Stimulated activated CD8-positive, alpha-beta memory T cell treated with anti-CD3 and anti-CD28 coated beads, Interleukin-4, amount 100 ng/mL, for 24 hours (primary cell): ENCODE data around the gene CD63.
"Not testable (repeated sequence)": the region's sequence is repeated elsewhere in the genome, so short reads cannot be mapped to it uniquely, and the experiment has no call there.

Source experiments
- DNase-seq: peaks from one replicate; pipeline ENCODE4 v3.0.0-alpha.2; 2020; ENCODE audit warnings: low read depth

CD63 gene

DNA sequence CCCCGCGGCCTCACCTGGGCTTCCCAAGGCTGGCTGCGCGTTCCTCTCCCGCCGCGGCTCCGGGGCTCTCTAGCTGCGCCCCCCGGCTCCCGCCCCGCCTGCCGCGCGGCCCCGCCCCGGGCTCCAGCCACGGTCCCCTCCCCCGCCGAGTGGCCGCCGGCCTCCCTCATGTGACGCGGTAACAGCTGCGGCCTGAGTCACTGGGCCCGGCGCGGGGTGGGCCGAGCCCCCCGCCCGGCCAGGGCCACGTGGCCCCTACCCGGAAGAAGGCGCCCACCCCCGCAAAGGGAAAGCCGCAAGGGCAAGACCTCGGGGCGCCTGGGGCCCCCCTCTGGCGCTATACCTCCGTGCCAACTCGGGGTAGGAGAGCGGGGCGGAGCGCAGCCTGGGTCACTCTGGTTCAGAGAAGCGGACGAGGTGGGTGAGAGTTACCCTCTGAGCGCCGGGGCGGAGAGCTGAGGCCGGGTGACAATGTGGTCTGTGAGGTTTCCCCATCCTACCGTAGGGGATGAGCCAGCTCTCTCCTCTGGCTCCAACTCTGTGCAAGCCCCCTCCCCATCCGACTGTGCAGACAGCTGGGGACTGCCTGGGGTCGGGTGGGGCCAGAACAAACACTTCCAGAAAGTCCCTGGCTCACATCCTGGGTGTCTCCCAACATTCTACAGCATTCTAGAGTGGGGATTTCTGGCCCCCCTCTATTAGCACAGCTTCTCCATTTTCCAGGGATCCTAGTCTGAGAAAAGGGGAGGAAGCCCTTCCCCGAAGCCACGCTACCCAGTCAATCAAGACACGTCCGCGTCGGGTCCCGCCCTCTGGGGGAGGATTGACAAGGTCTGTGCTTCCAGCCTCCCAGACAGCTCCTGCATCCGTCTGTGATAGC, at the start of gene CD63:
Gene CD63 (minus strand): TSS at position 71 of the 880 bp plus-strand sequence. CDS start 668 bp downstream, outside the sequence.
- peak; percentile 74 for DNase-seq

GRCh38 chr12:55777856-55778255, 49.0 kb upstream of the CD63 start:
- DNase-seq, result no peak

- no peak for DNase-seq
Measured at GRCh38 chr12:55771736-55772135, 42.9 kb upstream of the CD63 start.

GRCh38 chr12:55767156-55767555, 38.3 kb upstream of the CD63 start:
- no peak for DNase-seq

DNA sequence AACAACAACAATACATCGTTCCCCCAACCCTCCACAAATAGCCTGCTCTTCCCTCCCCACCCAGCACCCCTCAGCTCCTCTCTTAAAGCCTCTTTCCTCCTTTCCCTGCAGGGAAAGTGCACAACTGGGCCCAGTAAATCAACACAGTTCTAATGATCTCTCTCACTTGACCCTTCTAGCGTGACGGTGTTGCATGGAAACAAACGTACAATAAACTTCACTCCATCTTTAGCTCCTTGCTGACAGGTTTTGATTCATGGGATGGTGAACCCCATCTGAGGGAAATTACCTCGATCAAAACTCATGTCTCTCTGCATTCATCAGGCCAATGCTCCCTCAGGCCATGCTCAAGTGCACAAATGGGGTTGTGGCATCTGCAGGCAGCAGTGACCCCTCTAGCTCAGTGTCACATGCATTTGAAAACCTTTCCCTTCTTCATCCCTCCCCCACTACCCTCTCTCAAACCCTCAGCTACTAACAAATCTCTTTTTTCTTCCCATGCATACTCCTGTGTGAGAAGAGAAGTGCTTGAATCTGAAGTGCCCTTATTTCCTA, 37.0 kb upstream of the CD63 start:
- no peak for DNase-seq

DNA sequence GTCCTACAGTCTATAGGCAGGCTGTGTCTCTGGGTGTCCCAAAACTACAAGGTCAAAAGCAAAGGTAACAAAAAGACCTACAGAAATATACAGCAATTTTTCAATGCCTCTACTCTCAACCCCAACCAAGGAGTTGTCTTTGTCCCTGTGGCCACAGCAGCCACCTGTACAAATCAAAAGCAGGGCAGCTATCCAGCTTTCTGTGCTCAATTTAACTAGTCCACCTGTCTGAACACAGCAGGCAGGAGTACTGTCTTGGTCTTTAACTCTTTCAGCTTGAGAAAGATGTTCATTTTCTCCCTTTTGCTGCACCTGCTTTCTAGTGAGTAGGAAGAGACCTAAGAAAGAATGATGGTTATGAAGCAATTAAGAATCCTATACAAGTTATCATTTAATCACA, 33.8 kb upstream of the CD63 start:
- no peak for DNase-seq

DNA sequence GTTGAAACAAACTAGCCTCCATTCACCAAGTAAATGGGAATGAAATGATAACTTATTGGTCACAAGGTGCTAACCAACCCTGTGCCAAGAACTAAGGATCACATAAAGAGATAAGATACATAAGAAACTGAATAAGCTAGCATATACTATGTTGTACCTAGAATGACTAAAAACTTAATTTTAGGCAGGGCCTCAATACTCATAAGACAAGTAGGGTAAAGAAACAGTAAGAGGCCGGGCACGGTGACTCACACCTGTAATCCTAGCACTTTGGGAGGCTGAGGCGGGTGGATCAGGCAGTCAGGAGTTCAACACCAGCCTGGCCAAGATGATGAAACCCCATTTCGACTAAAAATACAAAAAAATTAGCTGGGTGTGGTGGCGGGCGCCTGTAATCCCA, 31.9 kb upstream of the CD63 start:
- no peak for DNase-seq

GRCh38 chr12:55758575-55758974, 29.8 kb upstream of the CD63 start:
- not testable (repeated sequence) for DNase-seq

DNA sequence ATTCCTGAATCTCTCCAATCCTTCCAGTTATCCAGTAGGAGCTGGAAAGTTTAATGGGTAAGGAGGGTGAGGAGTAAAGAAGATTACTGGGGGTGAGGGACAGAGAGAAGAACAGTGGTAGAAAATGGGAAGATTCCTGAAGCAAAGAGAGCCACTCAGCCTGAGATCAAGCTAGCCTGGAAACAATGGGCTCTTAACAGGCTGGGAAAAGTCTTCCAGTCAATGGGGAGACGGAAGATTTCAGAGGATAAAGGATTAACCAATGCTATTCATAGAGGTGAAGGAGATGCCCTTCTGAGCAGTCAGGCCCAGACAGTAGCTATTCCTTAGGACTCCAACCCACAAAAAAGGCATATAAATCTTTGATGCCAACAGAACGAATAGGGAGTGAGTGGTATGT, 28.9 kb upstream of the CD63 start:
- DNase-seq, result no peak

- DNase-seq, result no peak
Measured at GRCh38 chr12:55755246-55755645, 26.4 kb upstream of the CD63 start.

- no peak for DNase-seq
Measured at GRCh38 chr12:55748230-55748993, 19.6 kb upstream of the CD63 start.

- no peak for DNase-seq
Measured at GRCh38 chr12:55746913-55747231, 18.1 kb upstream of the CD63 start.

DNA sequence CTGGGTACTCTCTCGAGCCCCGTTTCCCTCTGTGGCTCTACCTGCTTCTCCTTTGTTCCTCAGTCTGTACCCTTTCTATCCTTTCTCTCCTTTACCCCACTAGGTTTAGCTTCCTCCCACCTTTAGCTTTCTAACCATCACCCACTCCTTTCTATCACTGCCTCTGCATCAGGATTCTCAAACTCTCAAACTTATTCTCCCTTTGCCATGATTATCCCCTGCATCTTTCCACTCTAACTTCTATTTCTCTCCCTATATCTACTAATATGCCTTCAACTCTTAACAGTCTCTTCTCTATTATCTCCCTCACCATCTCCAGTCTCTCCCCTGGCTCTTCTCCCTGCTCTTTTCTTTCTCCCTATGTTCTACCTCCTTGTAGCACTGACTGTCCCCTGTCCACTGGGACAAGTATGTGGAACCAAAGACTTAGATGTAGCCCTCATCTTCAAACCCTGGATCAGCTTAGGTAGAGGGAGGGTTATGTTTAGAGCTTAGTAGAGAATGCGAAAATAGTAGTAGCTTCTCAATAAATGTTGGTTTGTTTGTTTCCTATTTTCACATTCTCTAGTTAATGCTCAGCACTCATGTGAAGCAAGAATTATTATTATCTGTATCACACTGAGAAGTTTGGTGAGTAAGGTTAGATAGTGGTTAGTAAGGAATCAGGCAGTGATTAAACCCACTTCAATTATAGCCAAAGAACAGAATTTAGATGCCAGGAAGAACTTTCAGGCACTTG, 17.5 kb upstream of the CD63 start:
- DNase-seq, result no peak

DNA sequence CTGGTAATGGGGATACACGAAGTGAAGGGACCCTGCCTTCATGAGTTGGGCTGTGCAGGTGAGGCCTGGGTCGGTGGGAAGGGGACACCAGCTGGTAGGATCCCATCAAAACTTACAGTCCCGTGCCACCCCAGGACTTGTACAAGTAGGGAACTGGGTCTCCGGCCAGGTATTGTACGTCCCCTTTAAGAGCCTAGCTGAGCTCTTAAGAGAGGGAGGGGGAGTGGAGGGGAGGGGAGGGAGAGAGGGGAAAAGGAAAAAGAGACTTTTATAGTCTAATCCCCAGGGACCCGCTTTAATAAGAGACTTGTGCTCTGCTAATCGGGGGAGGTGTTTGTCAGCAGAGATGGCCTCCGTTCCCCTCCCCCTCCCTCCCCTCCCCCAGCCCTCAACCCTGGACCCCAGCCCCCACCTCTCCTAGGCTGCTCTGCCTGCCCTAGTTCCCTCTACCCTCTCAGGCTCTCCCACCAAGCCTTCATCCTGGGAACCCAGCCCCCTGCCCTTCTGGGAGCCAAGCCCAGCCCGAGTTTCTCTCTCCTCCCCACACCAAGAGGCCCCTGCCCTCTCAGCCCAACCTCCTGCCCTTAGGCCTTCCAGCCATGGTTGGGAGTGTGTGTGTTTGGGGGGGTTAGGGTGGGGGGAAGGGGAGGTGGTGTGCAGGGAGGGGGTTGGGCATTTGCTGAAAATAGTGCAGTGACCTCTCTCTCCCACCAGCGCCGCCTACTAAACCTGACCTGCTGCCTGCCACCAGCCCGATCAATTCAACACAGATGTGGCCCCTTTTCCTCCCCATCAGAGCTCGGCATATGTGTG, 16.8 kb upstream of the CD63 start:
- no peak for DNase-seq

DNA sequence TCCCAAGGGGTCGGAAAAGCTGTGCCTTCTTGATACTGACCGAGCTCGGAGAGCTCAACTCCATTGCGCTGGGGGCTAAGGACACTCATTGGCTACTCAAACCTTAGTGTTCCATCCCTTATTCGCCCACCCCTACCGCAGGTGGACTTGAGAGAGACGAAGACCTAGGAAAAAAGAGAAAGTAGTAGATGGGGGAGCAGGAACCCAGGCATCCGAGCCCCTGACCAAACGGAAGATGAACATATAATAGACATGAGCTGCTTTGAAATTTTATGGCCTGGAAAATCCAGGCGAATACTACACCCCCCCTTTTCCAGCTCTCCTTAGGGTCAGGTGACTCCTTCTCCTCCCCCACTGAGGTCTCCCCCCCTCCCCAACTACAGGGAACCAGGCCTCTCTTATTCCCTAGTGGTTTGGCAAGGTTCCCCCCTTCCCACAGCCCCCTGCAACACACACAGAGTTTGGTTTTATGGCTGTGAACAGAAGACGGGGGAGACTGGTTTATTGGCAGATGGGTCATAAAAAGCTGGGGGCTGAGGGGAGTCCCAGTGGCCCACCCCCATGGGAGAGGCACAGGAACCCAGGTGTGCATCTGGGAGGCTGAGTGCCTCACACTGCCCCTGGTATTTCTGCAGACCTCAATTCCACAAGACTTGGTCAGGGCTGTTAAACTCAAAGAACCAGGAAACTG, 15.7 kb upstream of the CD63 start:
- no peak for DNase-seq

GRCh38 chr12:55743406-55744339, 14.9 kb upstream of the CD63 start:
- DNase-seq, result no peak

DNA sequence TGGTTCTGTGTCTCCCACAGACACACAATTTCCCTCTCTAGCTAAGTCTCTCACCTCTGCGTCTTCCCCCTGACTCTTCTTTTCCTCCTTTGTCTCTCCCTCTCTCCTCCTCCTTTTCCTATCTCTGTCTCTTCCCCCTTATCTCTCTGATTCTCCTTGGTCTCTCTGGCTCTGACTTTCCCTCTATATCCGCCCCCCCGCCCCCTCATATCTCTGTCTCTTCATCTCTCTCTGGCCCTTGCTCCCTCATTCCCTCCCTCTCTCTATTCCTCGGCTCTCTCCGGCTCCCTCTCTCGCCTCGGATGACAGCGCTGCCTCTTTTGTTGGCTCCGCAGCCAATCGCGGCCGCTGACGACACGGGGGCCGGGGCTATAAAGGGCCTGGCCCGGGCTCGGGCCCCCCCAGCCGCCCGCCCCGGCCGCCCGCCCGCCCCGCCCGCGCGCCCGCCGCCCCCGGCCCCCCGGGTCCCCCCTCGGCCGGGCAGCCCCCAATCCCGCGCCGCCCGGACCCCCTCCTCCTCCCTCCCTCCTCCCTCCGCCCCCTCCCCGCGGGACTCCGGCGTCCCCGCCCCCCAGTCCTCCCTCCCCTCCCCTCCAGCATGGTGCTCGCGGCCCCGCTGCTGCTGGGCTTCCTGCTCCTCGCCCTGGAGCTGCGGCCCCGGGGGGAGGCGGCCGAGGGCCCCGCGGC, 14.1 kb upstream of the CD63 start, which contains the start of gene GDF11:
Gene GDF11 (plus strand): TSS at position 404 of the 687 bp plus-strand sequence. CDS start 195 bp downstream, at position 599.
- DNase-seq, result peak; percentile 62

GRCh38 chr12:55741931-55742680, 13.3 kb upstream of the CD63 start:
- DNase-seq, result no peak
